Ascending aorta (tissue), 2 donors: ENCODE data around the gene CDK4. TPM values are rescaled to one million over a fixed set of nuclear protein-coding genes. Genes with fewer than 3 reads are reported as not detected.

Experiments
- DNase-seq, 2 donors: peaks; one replicate each; pipeline ENCODE4 v3.0.0-alpha.2; 2019; ENCODE audit warnings: low spot score in 2 of 2
- H3K27ac ChIP-seq, 2 donors: fragments of 200-600 bp; sonication (generic); one replicate each; pipeline ENCODE4 v1.5.1; 2016 to 2017; ENCODE audit warnings: mild to moderate bottlenecking in 1 of 2
- H3K27me3 ChIP-seq: fragments of 200-600 bp; sonication (generic); one replicate; pipeline ENCODE4 v1.5.1; 2017
- H3K36me3 ChIP-seq, 2 donors: fragments of 200-600 bp; sonication (generic); one replicate each; pipeline ENCODE4 v1.5.1; 2016
- H3K4me1 ChIP-seq, 2 donors: fragments of 200-600 bp; sonication (generic); one replicate each; pipeline ENCODE4 v1.5.1; 2016 to 2017; ENCODE audit warnings: mild to moderate bottlenecking in 1 of 2
- H3K4me3 ChIP-seq, 2 donors: fragments of 200-600 bp; sonication (generic); one replicate each; pipeline ENCODE4 v1.5.1; 2016 to 2017; ENCODE audit warnings: mild to moderate bottlenecking in 1 of 2
- H3K9me3 ChIP-seq, 2 donors: fragments of 200-600 bp; sonication (generic); one replicate each; pipeline ENCODE4 v1.5.1; 2016
- intact Hi-C: fragments of 100-400 bp; cut with DNase I; formaldehyde crosslinking; loops from one replicate; pipeline ENCODE4 v1.15.1; 2023
- total RNA-seq: library from RNA; depleted of rRNA; stranded (reverse); fragments of >200 nt; gene quantifications from one replicate; pipeline ENCODE4 v1.1.0, GENCODE V29; 2016
- TF ChIP-seq, protein P1 (sequence below), 3 experiments: fragments of 200-600 bp in 2 of 3; fragments of 450-650 bp in 1 of 3; sonication (generic) in 2 of 3; IDR thresholded peaks; one replicate each; pipeline ENCODE4 v1.5.1; 2016 to 2019; ENCODE audit warnings: antibody characterized with exemption in 3 of 3, mild to moderate bottlenecking in 1 of 3, moderate library complexity in 1 of 3

Gene CDK4
- total RNA-seq, 1 donor from 2014 or later, result 82.6 TPM

DNA sequence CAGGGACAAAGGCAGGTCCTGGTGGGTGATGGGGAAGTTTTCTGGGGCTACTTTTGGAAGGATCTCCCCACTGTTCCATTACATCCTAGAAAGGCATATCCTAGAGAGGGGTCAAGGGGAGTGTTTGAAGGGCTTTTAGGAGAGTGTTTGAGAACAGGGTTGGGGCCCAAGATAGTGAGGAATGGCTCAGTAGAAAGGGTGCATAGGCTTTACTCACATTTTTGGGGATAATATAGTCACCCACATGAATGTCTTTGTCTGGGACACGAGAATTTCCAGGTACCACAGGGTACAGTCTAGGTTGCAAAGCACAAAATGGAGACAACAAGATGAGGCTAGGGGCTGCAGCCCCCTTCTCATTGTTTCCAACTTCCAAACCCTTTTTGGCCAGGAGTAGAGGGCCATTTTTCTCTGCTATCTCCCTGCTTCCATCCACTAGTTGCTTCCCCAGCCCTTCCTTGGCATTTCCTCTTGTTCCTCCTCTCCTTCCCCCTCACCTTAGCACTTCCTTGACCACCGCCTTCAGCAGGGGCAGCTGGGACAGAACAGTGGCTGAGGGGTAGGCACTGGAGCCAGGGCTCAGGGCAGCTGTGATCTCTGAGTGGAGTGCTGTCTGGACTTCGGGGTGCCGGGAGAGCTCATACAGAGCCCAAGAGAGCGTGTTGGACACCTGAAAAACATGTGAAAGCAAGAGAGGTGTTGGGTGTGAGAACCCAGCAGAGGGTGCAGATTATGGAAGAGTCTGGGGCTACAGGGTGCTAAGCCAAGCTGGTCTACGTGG is 12.0 kb upstream of the CDK4 start:
- TF ChIP-seq, protein P1, sequence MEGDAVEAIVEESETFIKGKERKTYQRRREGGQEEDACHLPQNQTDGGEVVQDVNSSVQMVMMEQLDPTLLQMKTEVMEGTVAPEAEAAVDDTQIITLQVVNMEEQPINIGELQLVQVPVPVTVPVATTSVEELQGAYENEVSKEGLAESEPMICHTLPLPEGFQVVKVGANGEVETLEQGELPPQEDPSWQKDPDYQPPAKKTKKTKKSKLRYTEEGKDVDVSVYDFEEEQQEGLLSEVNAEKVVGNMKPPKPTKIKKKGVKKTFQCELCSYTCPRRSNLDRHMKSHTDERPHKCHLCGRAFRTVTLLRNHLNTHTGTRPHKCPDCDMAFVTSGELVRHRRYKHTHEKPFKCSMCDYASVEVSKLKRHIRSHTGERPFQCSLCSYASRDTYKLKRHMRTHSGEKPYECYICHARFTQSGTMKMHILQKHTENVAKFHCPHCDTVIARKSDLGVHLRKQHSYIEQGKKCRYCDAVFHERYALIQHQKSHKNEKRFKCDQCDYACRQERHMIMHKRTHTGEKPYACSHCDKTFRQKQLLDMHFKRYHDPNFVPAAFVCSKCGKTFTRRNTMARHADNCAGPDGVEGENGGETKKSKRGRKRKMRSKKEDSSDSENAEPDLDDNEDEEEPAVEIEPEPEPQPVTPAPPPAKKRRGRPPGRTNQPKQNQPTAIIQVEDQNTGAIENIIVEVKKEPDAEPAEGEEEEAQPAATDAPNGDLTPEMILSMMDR (IDR thresholded peaks at IDR 0.05), result no peak
- peak overlapping the region in 1 of 2 donors; percentile 43 for H3K4me3 ChIP-seq

DNA sequence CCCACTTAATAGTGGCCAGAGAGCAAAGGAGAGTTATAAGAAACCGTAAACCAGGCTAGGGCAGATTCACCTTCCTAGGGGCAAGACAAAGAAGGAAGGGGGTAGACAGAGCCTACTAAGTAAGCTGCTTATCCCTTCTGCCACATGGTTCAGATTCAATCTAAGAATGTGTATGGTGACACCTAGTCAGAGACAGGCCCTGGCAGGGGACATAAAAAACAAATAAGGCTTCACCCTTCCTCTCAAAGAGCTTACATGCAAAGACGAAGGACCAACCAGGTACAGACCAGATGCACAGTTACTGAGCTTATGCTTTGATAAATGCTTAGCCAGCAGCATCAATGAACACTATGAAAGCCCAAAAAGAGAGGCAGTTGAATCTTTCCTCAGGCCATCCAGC is 10.4 kb upstream of the CDK4 start:
- TF ChIP-seq, protein P1 (IDR thresholded peaks at IDR 0.05), result no peak
- Histone ChIP-seq H3K36me3 (peaks cover 7 to 14% of the 10 kb centered on the region in 2 donors), H3K9me3 (no peaks in the 10 kb centered on the region), H3K4me1 (peaks cover 0 to 23% of the 10 kb centered on the region in 2 donors), H3K4me3 (no peak overlapping the region), H3K27ac (no peak overlapping the region), H3K27me3 (no peaks in the 10 kb centered on the region)
- no peak for DNase-seq
- intact Hi-C loops, result no loop called here

More for the DNA sequence above, 12.0 kb upstream of the CDK4 start:
- intact Hi-C loops, result no loop called here
- no peaks in the 10 kb centered on the region for H3K9me3 ChIP-seq
- peaks cover 0 to 23% of the 10 kb centered on the region in 2 donors for H3K4me1 ChIP-seq
- H3K27ac ChIP-seq, result no peak overlapping the region
- H3K36me3 ChIP-seq, result peaks cover 0 to under 1% of the 10 kb centered on the region in 2 donors
- DNase-seq, result no peak
- H3K27me3 ChIP-seq, result no peaks in the 10 kb centered on the region

DNA sequence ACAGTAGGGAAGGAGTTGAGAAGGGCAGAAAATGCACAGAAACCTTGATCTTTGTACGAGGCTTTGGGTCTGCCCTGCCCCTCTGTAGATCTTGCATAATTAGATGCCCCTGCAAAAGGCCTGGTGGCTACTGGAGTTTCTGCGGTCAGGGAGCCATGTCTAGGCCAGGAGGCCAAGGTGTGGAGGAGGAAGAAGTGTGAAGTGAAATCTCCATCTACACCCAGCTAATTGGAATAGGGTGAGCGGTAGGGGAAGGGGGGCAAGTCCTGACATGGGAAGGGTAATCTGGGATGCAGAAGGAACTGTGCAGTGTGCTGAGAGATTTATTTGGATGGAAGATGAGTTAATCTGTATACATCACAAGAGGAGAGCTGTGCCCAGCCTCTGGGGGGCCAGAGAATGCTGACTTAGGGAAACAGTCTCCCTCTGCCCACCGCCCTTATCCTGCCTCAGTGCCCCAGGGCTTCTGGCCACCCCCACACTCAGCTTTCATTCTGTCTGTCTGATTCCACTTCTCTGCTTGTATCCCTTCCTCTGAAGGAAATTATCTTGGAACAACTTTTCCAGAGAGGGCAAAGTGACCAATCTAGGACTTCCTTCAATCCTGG is 9.4 kb upstream of the CDK4 start:
- intact Hi-C loops, result no loop called here
- Histone ChIP-seq H3K27ac (no peak overlapping the region), H3K9me3 (no peaks in the 10 kb centered on the region), H3K27me3 (no peaks in the 10 kb centered on the region), H3K36me3 (peaks cover 7 to 14% of the 10 kb centered on the region in 2 donors), H3K4me1 (peaks cover 0 to 20% of the 10 kb centered on the region in 2 donors), H3K4me3 (no peak overlapping the region)
- no peak for DNase-seq
- TF ChIP-seq, protein P1 (IDR thresholded peaks at IDR 0.05), result no peak

DNA sequence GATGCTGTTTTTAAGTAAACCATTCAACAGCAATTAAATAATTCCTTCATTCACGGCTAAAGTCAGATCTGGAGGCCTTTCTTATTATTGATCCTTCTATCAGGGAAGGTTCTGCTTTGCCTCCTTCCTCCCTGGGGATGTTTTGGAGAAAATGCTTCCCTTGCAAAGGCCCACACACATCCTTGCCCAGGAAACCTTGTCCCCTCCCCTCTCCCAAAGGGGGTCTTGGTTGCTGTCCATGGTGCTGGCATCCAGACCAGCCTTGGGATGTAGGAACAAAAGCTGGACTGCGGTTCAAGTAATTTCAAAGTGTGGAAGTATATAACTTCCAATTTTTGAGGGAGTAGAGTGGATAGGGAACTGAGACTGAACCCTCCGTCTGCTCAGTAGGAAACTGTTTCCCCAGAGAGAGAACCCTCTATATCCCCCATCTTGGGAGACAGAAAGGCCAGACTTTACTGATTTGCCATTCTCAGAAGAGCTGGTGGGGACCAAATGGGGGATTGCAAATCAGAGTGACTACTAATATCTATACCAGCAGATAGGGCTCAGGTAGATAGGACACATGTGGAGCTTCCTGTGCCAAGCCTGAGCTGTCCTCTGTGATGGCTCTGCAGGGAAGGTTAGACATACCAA is 8.4 kb upstream of the CDK4 start:
- H3K4me3 ChIP-seq, result no peak overlapping the region
- peaks cover 7 to 14% of the 10 kb centered on the region in 2 donors for H3K36me3 ChIP-seq
- H3K4me1 ChIP-seq, result peaks cover 2 to 14% of the 10 kb centered on the region in 2 donors
- H3K27ac ChIP-seq, result no peak overlapping the region
- intact Hi-C loops, result no loop called here
- TF ChIP-seq, protein P1 (IDR thresholded peaks at IDR 0.05), result no peak
- no peaks in the 10 kb centered on the region for H3K9me3 ChIP-seq
- no peaks in the 10 kb centered on the region for H3K27me3 ChIP-seq
- no peak for DNase-seq

DNA sequence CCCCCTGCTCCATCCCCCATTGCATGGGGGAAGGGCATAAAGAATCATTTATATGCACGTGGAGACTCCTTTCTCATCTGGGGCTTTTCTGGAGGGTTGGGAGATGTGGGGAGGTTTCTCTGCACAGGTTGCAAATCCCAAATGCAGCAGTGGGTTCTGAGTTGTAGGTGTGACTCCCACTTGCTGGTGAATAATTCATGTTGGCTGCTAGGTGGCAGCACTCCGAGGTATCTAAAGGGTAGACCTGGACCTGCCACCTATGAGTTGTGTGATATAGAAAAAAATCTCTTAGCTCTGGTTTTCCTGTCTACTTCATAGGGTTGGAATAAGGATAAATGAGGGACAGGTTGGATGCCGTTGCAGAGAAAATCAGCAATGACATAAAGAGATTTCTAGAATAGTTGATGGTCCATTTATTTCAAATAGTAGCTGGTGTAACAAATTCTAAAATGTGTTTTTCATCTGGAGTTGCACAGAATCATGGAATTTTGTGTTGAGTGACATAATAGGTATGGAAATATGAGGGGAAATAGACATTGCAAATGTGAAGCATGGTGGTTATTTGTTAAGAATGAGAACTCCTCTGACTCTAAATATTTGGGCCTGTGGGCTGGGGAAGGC is 7.4 kb upstream of the CDK4 start:
- peaks cover 2 to 8% of the 10 kb centered on the region in 2 donors for H3K4me1 ChIP-seq
- H3K27me3 ChIP-seq, result no peaks in the 10 kb centered on the region
- H3K9me3 ChIP-seq, result no peaks in the 10 kb centered on the region
- DNase-seq, result no peak
- intact Hi-C loops, result no loop called here
- TF ChIP-seq, protein P1 (IDR thresholded peaks at IDR 0.05), result peak in 1 of 3 experiments; percentile 23
- peaks cover 7 to 14% of the 10 kb centered on the region in 2 donors for H3K36me3 ChIP-seq
- no peak overlapping the region for H3K27ac ChIP-seq
- H3K4me3 ChIP-seq, result no peak overlapping the region
